HepG2 (cell line): Measurements from ENCODE around the gene CST4. TPM values are rescaled to one million over a fixed set of nuclear protein-coding genes. Genes with fewer than 3 reads are reported as not detected.
A peak's percentile ranks its signal among the peaks of the same experiment; 100 is the strongest.

ENCODE experiments used
- ATF7-NPFF ChIP-seq: sonication (generic); formaldehyde crosslinking; IDR thresholded peaks from 2 replicates; pipeline ENCODE4 v1.8.1; 2023; ENCODE audit warnings: mild to moderate bottlenecking, low read depth, missing genetic modification reagents, moderate library complexity
- CBX1 ChIP-seq: IDR thresholded peaks from one replicate; pipeline ENCODE4 v1.6.1; 2016; ENCODE audit warnings: antibody characterized with exemption, low read depth
- CENPT ChIP-seq: sonication (generic); formaldehyde crosslinking; IDR thresholded peaks from 2 replicates; pipeline ENCODE4 v1.8.0; 2022; ENCODE audit warnings: low read depth, mild to moderate bottlenecking, moderate library complexity, missing genetic modification reagents
- CREB1 ChIP-seq, 2 experiments: fragments of 450-650 bp in 1 of 2; IDR thresholded peaks; 2 replicates each; pipeline ENCODE4 v1.6.1; 2016 to 2017; ENCODE audit warnings: control low read depth in 1 of 2, mild to moderate bottlenecking in 1 of 2, missing compliant biosample characterization in 1 of 2, missing genetic modification characterization in 1 of 2
- FOXO1 ChIP-seq: sonication (generic); formaldehyde crosslinking; IDR thresholded peaks from 2 replicates; pipeline ENCODE4 v1.4.0; 2020; ENCODE audit warnings: missing genetic modification reagents
- HCFC1 ChIP-seq: fragments of 150-350 bp; IDR thresholded peaks from 2 replicates; pipeline ENCODE4 v1.6.1; 2014; ENCODE audit warnings: low read depth, low read length
- KDM6A ChIP-seq: IDR thresholded peaks from 2 replicates; pipeline ENCODE4 v1.6.1; 2016; ENCODE audit warnings: low read depth
- KLF9 ChIP-seq: IDR thresholded peaks from 2 replicates; pipeline ENCODE4 v1.6.1; 2016; ENCODE audit warnings: low read depth
- MEIS2 ChIP-seq: sonication (generic); formaldehyde crosslinking; IDR thresholded peaks from 2 replicates; pipeline ENCODE4 v1.9.0; 2021; ENCODE audit warnings: mild to moderate bottlenecking, missing genetic modification reagents
- NR0B2 ChIP-seq: sonication (generic); formaldehyde crosslinking; IDR thresholded peaks from 2 replicates; pipeline ENCODE4 v1.4.0; 2020; ENCODE audit warnings: mild to moderate bottlenecking, missing genetic modification reagents
- TRIM24 ChIP-seq: sonication (generic); formaldehyde crosslinking; IDR thresholded peaks from 2 replicates; pipeline ENCODE4 v1.8.0; 2022; ENCODE audit warnings: mild to moderate bottlenecking, missing genetic modification reagents
- ZNF407 ChIP-seq: sonication (generic); formaldehyde crosslinking; IDR thresholded peaks from one replicate; pipeline ENCODE4 v1.5.1; 2020; ENCODE audit warnings: mild to moderate bottlenecking, missing genetic modification reagents; ENCODE audit errors: not compliant biosample characterization
- ZNF546 ChIP-seq: sonication (generic); formaldehyde crosslinking; conservative IDR thresholded peaks from 2 replicates; pipeline ENCODE4 v1.8.1; 2023; ENCODE audit warnings: mild to moderate bottlenecking, missing genetic modification reagents
- ZNF564 ChIP-seq: sonication (generic); formaldehyde crosslinking; IDR thresholded peaks from 2 replicates; pipeline ENCODE4 v1.8.1; 2023; ENCODE audit warnings: mild to moderate bottlenecking, missing genetic modification reagents
- ZNF709 ChIP-seq: sonication (generic); formaldehyde crosslinking; IDR thresholded peaks from 2 replicates; pipeline ENCODE4 v1.5.0; 2020; ENCODE audit warnings: mild to moderate bottlenecking, missing genetic modification reagents
- polyA plus RNA-seq, 8 experiments: library from polyadenylated mRNA; depleted of rRNA in 3 of 8; stranded (reverse) in 7 of 8; unstranded in 1 of 8; fragments of >200 nt; fragmentation: Illumina TruSeq in 4 of 8; extraction: Trizol in 4 of 8; gene quantifications; 2 replicates each; pipeline versions ENCODE4 v1.2.1 to v1.2.3, GENCODE V29; 2011 to 2016; ENCODE audit warnings: low read depth in 4 of 8, missing spikeins in 1 of 8, mixed read lengths in 1 of 8; ENCODE audit not compliant: insufficient read depth in 1 of 8
- total RNA-seq, 5 experiments: library from RNA; depleted of rRNA; stranded (reverse); fragments of >200 nt; fragmentation: Illumina TruSeq; extraction: Trizol; gene quantifications; 2 replicates each; pipeline ENCODE4 v1.2.3, GENCODE V29; 2016; ENCODE audit warnings: low read depth in 1 of 5
- TF ChIP-seq, protein P1 (sequence below): sonication (generic); formaldehyde crosslinking; IDR thresholded peaks from 2 replicates; pipeline ENCODE4 v1.4.0; 2020; ENCODE audit warnings: mild to moderate bottlenecking, low read depth, missing genetic modification reagents
- TF ChIP-seq, protein P2 (sequence below): sonication (generic); formaldehyde crosslinking; IDR thresholded peaks from 2 replicates; pipeline ENCODE4 v1.5.0; 2020; ENCODE audit warnings: missing genetic modification reagents, mild to moderate bottlenecking, borderline replicate concordance

Gene CST4
- total and polyA plus RNA-seq, 2 of the 13 experiments (the other 11 are each of a cell fraction or from before 2014, with no cell fraction given): not detected

DNA sequence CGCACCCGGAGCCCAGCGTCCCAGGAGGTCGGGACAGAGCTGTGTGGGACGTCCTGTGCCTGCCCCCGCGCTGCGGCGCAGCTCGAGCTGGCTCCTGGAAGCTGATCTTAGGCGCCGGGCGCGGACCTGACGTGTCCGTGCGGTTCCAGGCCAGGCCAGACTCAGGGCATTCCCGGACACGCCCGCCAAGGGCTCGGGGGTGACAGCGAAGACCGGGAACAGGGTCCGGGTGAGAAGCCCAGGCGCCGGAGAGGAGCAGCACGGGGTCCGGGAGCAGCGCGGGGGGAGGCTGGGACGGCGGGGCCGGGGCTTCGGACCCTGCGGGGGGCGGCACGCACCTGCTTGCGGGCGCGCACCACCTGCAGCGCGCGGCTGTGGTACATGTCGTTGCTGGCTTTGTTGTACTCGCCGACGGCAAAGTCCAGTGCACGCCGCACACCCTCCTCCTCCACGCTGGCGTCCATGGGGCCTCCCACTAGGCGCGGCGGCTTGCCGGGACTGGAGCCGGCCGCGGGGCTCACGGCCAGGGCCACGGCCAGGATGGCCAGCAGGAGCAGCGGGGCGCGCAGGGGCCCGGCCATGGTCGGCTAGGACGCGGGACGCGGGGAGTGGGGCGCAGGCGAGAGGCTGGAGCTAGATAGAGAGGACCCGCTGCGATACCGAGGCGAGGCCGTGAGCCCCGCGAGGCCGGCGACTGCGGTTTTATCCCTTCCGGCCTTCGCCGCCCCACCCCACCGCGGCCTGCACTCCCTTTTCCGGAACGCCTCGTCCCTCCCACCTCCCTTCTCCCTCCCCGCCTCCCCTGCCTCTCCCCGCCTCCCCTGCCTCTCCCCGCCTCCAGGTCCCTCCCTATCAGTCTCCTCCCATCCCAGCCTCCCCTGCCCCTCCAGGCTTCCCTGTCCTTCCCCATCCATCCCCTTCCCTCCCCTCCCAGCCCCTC lies 51.3 kb downstream of the CST4 start, which contains the start of gene CST3 (continued):
- TF ChIP-seq ZNF407 (CRISPR knock-in tag) (peak; percentile 96), CREB1 (IDR thresholded peaks at IDR 0.05) (no peak), CREB1 (CRISPR knock-in tag; IDR thresholded peaks at IDR 0.05) (no peak), ZNF564 (CRISPR knock-in tag) (peak; percentile 90), CENPT (CRISPR knock-in tag) (peak; percentile 69), KDM6A (CRISPR knock-in tag) (0 out of 2 replicates have a peak, but pooled peaks have one; percentile 21), KLF9 (CRISPR knock-in tag) (0 out of 2 replicates have a peak, but pooled peaks have one; percentile 29), ATF7-NPFF (CRISPR knock-in tag) (peak; percentile 98), CBX1 (peak; percentile 96), NR0B2 (CRISPR knock-in tag) (peak; percentile 86), ZNF546 (CRISPR knock-in tag) (peak; percentile 79; the same call in 1 of the 2 replicates), HCFC1 (0 out of 2 replicates have a peak, but pooled peaks have one; percentile 27), FOXO1 (CRISPR knock-in tag) (peak; percentile 44), MEIS2 (CRISPR knock-in tag) (peak; percentile 93), ZNF709 (peak; percentile 88; the same call in 1 of the 2 replicates), TRIM24 (CRISPR knock-in tag) (no peak)
- TF ChIP-seq, protein P1, sequence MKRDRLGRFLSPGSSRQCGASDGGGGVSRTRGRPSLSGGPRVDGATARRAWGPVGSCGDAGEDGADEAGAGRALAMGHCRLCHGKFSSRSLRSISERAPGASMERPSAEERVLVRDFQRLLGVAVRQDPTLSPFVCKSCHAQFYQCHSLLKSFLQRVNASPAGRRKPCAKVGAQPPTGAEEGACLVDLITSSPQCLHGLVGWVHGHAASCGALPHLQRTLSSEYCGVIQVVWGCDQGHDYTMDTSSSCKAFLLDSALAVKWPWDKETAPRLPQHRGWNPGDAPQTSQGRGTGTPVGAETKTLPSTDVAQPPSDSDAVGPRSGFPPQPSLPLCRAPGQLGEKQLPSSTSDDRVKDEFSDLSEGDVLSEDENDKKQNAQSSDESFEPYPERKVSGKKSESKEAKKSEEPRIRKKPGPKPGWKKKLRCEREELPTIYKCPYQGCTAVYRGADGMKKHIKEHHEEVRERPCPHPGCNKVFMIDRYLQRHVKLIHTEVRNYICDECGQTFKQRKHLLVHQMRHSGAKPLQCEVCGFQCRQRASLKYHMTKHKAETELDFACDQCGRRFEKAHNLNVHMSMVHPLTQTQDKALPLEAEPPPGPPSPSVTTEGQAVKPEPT: peak; percentile 75; the same call in 1 of the 2 replicates
- TF ChIP-seq, protein P2, sequence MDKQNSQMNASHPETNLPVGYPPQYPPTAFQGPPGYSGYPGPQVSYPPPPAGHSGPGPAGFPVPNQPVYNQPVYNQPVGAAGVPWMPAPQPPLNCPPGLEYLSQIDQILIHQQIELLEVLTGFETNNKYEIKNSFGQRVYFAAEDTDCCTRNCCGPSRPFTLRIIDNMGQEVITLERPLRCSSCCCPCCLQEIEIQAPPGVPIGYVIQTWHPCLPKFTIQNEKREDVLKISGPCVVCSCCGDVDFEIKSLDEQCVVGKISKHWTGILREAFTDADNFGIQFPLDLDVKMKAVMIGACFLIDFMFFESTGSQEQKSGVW (CRISPR knock-in tag): no peak
